ENCODE data around the gene PTAFR. TPM values are rescaled to one million over a fixed set of nuclear protein-coding genes. Genes with fewer than 3 reads are reported as not detected.

Gene PTAFR
- total and polyA plus RNA-seq, 11 donors, result 0.42 to 23.5 (median 2.2) TPM

DNA sequence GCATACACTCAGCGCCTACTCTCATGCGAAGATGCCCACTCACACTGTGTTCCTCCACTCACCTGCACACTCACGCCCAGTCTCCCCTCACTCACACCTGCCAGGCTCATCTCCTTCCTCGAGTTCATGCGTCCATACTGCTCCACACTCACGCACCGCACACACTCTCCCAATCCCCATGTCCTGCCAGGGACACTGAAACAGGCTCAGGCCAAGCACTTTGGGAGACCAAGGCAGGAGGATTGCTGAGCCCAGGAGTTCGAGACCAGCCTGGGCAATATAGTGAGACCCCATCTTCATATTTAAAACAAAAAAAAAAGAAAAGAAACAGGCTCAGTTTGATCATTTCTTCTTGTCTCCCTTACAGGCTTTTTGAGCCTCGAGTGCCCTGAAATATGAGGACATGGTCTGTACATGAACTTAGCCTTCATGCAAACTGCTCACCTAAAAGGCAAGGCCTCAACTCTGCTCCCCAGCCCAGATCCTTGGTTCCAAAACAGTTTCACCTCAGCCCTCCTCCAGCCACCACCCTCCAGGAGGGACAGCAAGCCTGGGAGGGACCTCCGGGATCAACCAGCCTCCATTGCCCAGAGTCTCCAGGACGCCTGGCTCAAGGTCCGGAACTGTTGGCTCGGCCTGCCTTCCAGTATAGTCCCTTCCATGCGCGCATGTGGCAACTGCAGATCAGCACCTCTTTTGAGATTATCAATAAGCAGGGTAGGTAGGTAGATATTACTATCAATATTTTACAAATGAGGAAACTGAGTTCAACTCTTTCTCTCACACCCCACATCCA lies 2.4 kb upstream of the PTAFR start:
- no peaks in the 10 kb centered on the region for H3K9me3 ChIP-seq
- DNase-seq, result no peak
- no peak overlapping the region for H3K27ac ChIP-seq
- H3K4me3 ChIP-seq, result no peak overlapping the region
- TF ChIP-seq, protein P1, sequence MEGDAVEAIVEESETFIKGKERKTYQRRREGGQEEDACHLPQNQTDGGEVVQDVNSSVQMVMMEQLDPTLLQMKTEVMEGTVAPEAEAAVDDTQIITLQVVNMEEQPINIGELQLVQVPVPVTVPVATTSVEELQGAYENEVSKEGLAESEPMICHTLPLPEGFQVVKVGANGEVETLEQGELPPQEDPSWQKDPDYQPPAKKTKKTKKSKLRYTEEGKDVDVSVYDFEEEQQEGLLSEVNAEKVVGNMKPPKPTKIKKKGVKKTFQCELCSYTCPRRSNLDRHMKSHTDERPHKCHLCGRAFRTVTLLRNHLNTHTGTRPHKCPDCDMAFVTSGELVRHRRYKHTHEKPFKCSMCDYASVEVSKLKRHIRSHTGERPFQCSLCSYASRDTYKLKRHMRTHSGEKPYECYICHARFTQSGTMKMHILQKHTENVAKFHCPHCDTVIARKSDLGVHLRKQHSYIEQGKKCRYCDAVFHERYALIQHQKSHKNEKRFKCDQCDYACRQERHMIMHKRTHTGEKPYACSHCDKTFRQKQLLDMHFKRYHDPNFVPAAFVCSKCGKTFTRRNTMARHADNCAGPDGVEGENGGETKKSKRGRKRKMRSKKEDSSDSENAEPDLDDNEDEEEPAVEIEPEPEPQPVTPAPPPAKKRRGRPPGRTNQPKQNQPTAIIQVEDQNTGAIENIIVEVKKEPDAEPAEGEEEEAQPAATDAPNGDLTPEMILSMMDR (IDR thresholded peaks at IDR 0.05), result no peak
- no peak for TF ChIP-seq POLR2A (IDR thresholded peaks at IDR 0.05)
- intact Hi-C loops (cut with DNase I), result no loop called here
- H3K4me1 ChIP-seq, result peaks cover 0 to 17% (median 2%) of the 10 kb centered on the region in 12 donors
- 91 to 95% (median 93%) methylated on average over 15 of the region's 15 CpGs for whole genome bisulfite sequencing, 4 donors
- no peaks in the 10 kb centered on the region for H3K36me3 ChIP-seq
- H3K27me3 ChIP-seq, result no peaks in the 10 kb centered on the region
- ATAC-seq, result no peak

DNA sequence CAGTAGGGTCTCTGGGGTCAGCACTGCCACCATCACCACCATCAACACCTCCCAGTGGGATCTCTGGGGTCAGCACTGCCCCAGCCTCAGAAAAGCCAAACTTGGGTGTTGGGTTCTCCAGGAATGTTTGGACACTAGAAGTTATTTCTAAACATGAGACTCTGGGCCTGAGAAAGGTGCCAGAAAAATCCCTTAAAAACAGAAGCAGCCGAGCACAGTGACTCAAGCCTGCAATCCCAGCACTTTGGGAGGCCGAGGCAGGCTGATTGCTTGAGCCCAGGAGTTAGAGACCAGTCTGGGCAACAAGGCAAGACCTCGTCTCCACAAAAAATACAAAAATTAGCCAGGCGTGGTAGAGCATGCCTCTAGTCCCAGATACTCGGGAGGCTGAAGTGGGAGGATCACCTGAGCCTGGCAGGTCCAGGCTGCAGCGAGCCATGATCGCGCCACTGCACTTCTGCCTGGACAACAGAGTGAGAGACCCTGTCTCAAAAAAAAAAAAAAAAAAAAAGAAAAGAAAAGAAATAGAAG lies 470 bp downstream of the PTAFR start:
- Histone ChIP-seq H3K9me3 (no peaks in the 10 kb centered on the region), H3K36me3 (no peaks in the 10 kb centered on the region), H3K4me1 (peaks cover 0 to 45% (median 10%) of the 10 kb centered on the region in 12 donors), H3K27me3 (no peaks in the 10 kb centered on the region), H3K27ac (peak overlapping the region in 4 of 12 donors; percentile 24 to 90 (median 45)), H3K4me3 (peak overlapping the region in 8 of 12 donors; percentile 11 to 60 (median 27))
- DNase-seq (no peak), ATAC-seq (no peak)
- intact Hi-C loops (cut with DNase I), result no loop called here
- 81 to 94% (median 93%) methylated on average over 8 of the region's 8 CpGs for WGBS, 4 donors
- TF ChIP-seq POLR2A (IDR thresholded peaks at IDR 0.05), result no peak
- TF ChIP-seq, protein P1 (IDR thresholded peaks at IDR 0.05), result no peak

DNA sequence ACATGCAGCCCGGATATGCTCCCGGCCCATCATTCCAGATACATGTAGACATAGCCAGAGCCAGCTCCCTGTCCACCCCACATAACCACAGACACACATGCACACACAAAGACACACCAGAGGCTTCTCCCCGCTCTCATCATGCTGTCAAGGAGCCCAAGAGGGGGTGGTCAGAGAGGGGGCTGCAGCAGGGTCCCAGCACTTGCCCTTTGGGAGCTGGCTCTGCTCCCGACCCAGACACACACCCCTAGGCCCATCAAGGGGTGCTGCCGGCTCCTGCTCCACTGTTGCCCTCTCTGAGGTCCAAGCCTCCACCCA lies 2.6 kb downstream of the PTAFR start:
- no peaks in the 10 kb centered on the region for H3K9me3 ChIP-seq
- H3K4me1 ChIP-seq, result peaks cover 0 to 66% (median 10%) of the 10 kb centered on the region in 12 donors
- TF ChIP-seq POLR2A (IDR thresholded peaks at IDR 0.05), result no peak
- TF ChIP-seq, protein P1 (IDR thresholded peaks at IDR 0.05), result no peak
- peak in 1 of 4 donors; percentile 27 for ATAC-seq
- H3K36me3 ChIP-seq, result no peaks in the 10 kb centered on the region
- H3K27me3 ChIP-seq, result no peaks in the 10 kb centered on the region
- 50 to 69% (median 62%) methylated on average over 4 to 5 of the region's 5 CpGs for WGBS, 4 donors
- H3K27ac ChIP-seq, result peak overlapping the region in 6 of 12 donors; percentile 11 to 90 (median 28)
- DNase-seq, result no peak
- intact Hi-C loops (cut with DNase I), result no loop called here
- H3K4me3 ChIP-seq, result peak overlapping the region in 4 of 12 donors; percentile 18 to 60 (median 32)

DNA sequence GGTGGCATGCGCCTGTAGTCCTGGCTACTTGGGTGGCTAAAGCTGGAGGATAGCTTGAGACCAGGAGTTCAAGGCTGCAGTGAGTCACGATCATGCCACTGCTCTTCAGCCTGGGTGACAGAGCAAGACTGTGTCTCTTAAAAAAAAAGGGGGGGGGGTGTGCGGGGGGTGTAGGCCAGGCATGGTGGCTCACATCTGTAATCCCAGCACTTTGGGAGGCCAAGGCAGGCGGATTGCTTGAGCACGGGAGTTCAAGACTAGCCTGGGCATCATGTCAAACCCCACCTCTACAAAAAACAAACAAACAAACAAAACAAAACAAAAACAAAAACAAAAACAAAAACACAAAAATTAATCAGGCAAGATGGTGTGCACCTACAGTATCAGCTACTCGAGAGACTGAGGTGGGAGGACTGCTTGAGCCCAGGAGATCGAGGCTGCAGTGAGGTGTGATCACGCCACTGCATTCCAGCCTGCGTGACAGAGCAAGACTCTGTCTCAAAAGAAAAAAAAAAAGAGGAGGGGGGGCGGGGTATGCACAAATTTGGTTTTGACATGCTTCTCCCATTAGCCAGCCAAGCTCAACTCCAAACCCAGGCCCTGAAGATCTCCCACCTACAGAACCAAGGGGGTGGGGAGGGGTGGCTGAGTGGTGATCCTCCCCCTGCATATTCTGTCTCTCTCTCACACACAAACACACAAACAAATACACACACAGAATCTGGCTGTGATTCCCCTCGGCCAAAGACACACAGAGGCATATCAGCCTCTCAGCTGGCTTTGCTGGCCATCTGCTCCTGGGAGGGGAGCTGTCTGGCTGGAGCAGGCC lies 3.1 kb downstream of the PTAFR start:
- no peak for TF ChIP-seq POLR2A (IDR thresholded peaks at IDR 0.05)
- TF ChIP-seq, protein P1 (IDR thresholded peaks at IDR 0.05), result no peak
- WGBS, 4 donors, result 66 to 72% (median 71%) methylated on average over 11 of the region's 11 CpGs
- peaks cover 0 to 72% (median 10%) of the 10 kb centered on the region in 12 donors for H3K4me1 ChIP-seq
- H3K4me3 ChIP-seq, result peak overlapping the region in 3 of 12 donors; percentile 26 to 60 (median 39)
- H3K9me3 ChIP-seq, result no peaks in the 10 kb centered on the region
- peak in 1 of 4 donors; percentile 39 for ATAC-seq
- DNase-seq, result no peak
- intact Hi-C loops (cut with DNase I), result no loop called here
- no peaks in the 10 kb centered on the region for H3K27me3 ChIP-seq
- no peaks in the 10 kb centered on the region for H3K36me3 ChIP-seq
- H3K27ac ChIP-seq, result peak overlapping the region in 4 of 12 donors; percentile 24 to 90 (median 36)
